HG03060 (cell line): ENCODE measurements around the gene SIGLEC11.

Experiments used
- ATAC-seq: cut with Tn5 transposase; IDR thresholded peaks from one replicate; pipeline ENCODE4 v1.9.1; 2021; ENCODE audit warnings: low read depth, moderate number of reproducible peaks; ENCODE audit not compliant: unreplicated experiment

Gene SIGLEC11

DNA sequence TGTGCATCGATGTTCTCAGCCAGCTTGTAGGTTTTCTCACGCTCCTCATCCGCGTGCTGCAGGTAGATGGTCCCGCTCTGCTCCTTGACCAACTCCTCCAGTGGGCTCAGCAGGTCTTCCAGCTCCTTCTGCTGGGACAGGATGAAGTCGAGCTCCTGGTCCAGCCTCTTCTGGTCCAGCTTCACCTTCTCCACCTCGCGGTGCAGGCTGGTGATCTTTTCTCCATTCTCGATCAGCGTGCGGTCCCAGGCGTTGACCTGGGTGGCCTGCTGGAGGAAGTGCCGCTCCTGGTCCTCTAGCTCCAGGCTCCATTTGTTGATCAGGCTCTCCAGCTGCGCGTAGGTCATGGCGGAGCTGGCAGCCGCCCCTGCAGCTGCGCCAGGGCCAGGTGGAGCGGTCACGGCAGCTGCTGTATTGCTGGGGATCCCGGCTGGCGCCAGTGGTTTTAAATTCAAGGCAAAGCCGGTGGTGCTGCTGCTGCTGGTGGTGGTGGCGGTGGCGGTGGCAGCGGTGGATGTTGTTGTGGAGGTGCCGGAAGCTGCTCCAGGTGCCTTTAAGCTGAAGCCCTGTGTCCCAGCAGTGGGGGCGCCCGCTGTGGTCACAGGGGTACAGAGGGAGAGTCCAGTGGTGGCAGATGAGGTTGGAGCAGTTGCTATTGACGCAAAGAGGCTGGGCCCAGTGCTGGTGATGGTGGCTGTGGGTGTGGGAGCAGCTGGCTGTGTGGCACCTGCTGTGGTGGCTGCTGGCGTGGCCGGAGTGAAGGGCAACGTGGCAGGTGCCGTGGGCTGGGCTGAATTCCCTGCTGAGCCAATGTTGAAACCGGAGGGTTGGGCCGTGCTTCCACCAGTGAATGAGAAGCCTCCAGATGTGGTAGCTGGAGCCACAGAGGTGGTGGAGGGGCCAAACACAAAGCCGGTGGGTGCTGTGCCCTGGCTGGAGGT, 52.2 kb downstream of the SIGLEC11 start:
- no peak for ATAC-seq

DNA sequence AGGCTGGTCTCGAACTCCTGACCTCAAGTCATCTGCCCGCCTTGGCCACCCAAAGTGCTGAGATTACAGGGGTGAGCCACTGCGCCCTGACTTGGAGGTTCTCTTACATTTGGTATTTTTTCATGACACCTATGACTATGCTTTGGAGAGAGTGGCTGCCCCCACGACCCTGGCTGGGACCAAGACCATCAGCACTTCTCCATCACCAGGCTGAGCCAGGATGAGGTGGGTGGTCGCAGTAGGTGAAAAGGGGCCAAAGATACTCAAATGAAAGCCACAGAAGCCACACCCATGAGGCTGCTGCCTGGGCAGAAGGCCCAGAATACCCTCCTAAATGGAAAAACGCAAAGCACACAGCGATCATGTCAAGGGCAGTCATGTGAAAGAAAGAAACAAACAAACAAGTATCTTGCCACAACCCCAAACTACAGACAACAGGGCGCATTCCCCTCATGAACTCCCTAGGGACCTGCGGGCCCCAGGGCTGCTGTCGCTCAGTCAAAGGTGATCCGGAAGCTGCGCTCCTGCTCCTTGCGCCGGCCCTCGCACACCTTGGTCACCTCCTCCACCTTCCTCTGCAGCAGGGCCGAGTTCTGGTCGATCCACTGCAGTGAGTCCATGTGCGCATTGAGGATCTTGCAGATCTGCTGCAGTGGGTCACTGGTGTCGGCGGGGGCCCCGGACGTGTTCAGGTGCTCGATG, 53.1 kb downstream of the SIGLEC11 start:
- ATAC-seq: peak; percentile 35

DNA sequence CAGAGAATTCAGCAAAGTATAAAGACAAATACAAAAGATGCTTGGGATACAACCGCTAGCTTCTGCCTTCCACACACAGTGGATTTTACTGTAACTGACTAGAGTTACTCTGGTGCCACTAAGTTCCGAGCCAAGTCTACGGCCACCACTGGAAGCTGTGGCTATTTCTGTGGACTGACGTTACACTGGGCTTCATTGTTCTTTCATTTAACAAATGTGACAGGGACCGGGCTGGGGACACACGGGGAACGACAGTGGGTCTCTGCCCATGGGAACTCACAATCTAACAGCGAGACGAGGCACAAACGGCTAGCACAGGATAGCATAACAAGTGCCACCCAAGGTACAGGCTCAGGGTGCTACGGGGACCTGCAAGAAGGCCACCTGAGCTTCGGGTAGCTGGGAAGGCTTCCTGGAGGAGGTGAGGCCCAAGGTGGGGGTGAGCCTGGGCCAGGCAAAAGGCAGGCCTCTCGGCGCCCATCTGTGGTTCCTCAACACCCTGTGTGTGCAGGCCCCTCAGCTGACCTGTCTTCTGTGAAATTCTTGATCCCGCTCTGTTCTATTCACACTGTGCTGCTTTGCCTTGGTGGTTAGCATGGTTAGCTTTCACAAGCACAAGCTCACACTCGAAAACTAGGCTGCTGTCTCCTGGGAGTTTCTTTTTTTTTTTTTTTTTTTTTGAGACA, 54.0 kb downstream of the SIGLEC11 start:
- peak; percentile 36 for ATAC-seq

DNA sequence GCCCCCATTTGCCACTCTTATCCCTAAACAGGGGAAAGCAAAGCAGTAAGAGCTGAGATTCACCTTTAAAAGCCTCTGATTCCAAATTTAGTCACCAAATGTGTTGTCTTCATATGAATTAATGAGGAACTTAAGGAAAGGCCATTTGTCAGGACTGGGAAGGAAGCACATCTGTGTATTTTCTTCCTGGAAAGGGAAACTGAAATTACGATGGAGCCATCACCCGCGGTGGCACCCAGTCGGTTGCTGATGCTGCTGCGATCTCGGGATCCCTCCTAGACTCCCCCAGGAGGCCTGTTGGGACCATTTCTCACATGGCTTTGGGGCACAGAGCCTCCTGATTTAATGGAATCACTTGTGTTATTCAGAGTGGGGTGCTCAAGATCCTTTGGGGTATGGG, 56.8 kb downstream of the SIGLEC11 start:
- ATAC-seq: no peak
